Endodermal cell (in vitro differentiated cells): ENCODE results near the gene PI16. TPM values are rescaled to one million over a fixed set of nuclear protein-coding genes. Genes with fewer than 3 reads are reported as not detected.

Source experiments
- DNase-seq: peaks from one replicate; pipeline ENCODE4 v3.0.0-alpha.2; 2017
- H3K27ac ChIP-seq: 2 replicates; pipeline ENCODE4 v1.5.1; 2013; ENCODE audit warnings: mild to moderate bottlenecking, low read depth, low read length, moderate library complexity
- H3K27me3 ChIP-seq: 2 replicates; pipeline ENCODE4 v1.6.1; 2013; ENCODE audit warnings: mild to moderate bottlenecking, low read length, moderate library complexity; ENCODE audit not compliant: insufficient read depth, control insufficient read depth, poor library complexity, severe bottlenecking
- H3K36me3 ChIP-seq: 2 replicates; pipeline ENCODE4 v1.7.0; 2013; ENCODE audit warnings: mild to moderate bottlenecking, low read length, moderate library complexity; ENCODE audit not compliant: control insufficient read depth, insufficient read depth
- H3K4me1 ChIP-seq: one replicate; pipeline ENCODE4 v1.7.0; 2013; ENCODE audit warnings: low read length; ENCODE audit not compliant: control insufficient read depth, insufficient read depth
- H3K4me3 ChIP-seq: 2 replicates; pipeline ENCODE4 v1.5.1; 2013; ENCODE audit warnings: mild to moderate bottlenecking, low read length, moderate library complexity
- H3K9ac ChIP-seq: 2 replicates; pipeline ENCODE4 v1.6.1; 2013; ENCODE audit warnings: mild to moderate bottlenecking, low read length, moderate library complexity; ENCODE audit not compliant: poor library complexity, severe bottlenecking; ENCODE audit errors: extremely low read depth
- H3K9me3 ChIP-seq: 2 replicates; pipeline ENCODE4 v1.6.1; 2013; ENCODE audit warnings: mild to moderate bottlenecking, low read length, moderate library complexity; ENCODE audit not compliant: control insufficient read depth
- H3K27ac Mint-ChIP-seq: 2 replicates; pipeline ENCODE4 v1.8.0; 2020; ENCODE audit warnings: mixed read lengths
- H3K27me3 Mint-ChIP-seq: 2 replicates; pipeline ENCODE4 v1.8.0; 2021; ENCODE audit warnings: mild to moderate bottlenecking, mixed read lengths; ENCODE audit not compliant: insufficient read depth
- H3K36me3 Mint-ChIP-seq: 2 replicates; pipeline ENCODE4 v1.8.0; 2020; ENCODE audit warnings: low read depth, mixed read lengths
- H3K4me1 Mint-ChIP-seq: 2 replicates; pipeline ENCODE4 v1.8.0; 2020; ENCODE audit warnings: mixed read lengths
- H3K4me3 Mint-ChIP-seq: 2 replicates; pipeline ENCODE4 v1.8.0; 2020; ENCODE audit warnings: mild to moderate bottlenecking, moderate library complexity, mixed read lengths
- H3K9me3 Mint-ChIP-seq: 2 replicates; pipeline ENCODE4 v1.8.0; 2020; ENCODE audit warnings: mild to moderate bottlenecking, mixed read lengths
- CTCF ChIP-seq: fragments of 200-600 bp; sonication (generic); conservative IDR thresholded peaks from 2 replicates; pipeline ENCODE4 v1.5.0; 2021; ENCODE audit warnings: antibody characterized with exemption, mild to moderate bottlenecking
- WGBS, 2 experiments: methylation state at CpG; one replicate each; pipeline versions ENCODE4 v1.1.5 to v1.1.7; 2013; ENCODE audit warnings: missing lambda C conversion rate in 2 of 2, mixed read lengths in 1 of 2; ENCODE audit not compliant: insufficient coverage in 1 of 2, insufficient read length in 1 of 2; 5-methylcytosine and 5-hydroxymethylcytosine counted together
- total RNA-seq, 2 donors: library from RNA; stranded (reverse); fragmentation: NEBNext Ultra II Directional in 1 of 2; extraction: Animal tissue kit (Norgen Biotek cat#: 25700) in 1 of 2; gene quantifications; 2 replicates in 1 of 2; 3 replicates in 1 of 2; pipeline ENCODE4 v1.2.1, GENCODE V29; 2021

PI16 gene
- total RNA-seq, 2 donors from 2014 or later = not detected

- H3K27ac ChIP-seq = no peak overlapping the region
- no peaks in the 10 kb centered on the region for H3K27me3 Mint-ChIP-seq
- no peak overlapping the region for H3K27ac Mint-ChIP-seq
- no peaks in the 10 kb centered on the region for H3K4me1 ChIP-seq
- TF ChIP-seq CTCF = no peak
- no peak overlapping the region for H3K4me3 ChIP-seq
- no peaks in the 10 kb centered on the region for H3K9me3 Mint-ChIP-seq
- H3K27me3 ChIP-seq = no peaks in the 10 kb centered on the region
- peaks cover 6% of the 10 kb centered on the region for H3K36me3 Mint-ChIP-seq
- H3K9me3 ChIP-seq = no peaks in the 10 kb centered on the region
- H3K9ac ChIP-seq = no peak overlapping the region
- no peaks in the 10 kb centered on the region for H3K36me3 ChIP-seq
- WGBS, 2 experiments = 94 to 96% methylated on average over 2 to 4 of the region's 4 CpGs
- DNase-seq = no peak
- H3K4me1 Mint-ChIP-seq = no peaks in the 10 kb centered on the region
- no peak overlapping the region for H3K4me3 Mint-ChIP-seq
These were observed 34.5 kb upstream of the PI16 start for GRCh38 chr6:36920049-36920448.

GRCh38 chr6:36920546-36920945 is 34.0 kb upstream of the PI16 start:
- no peaks in the 10 kb centered on the region for H3K9me3 ChIP-seq
- peaks cover 3% of the 10 kb centered on the region for H3K36me3 Mint-ChIP-seq
- H3K27ac Mint-ChIP-seq = no peak overlapping the region
- no peaks in the 10 kb centered on the region for H3K36me3 ChIP-seq
- no peaks in the 10 kb centered on the region for H3K27me3 ChIP-seq
- no peak for DNase-seq
- H3K4me3 Mint-ChIP-seq = no peak overlapping the region
- no peaks in the 10 kb centered on the region for H3K4me1 Mint-ChIP-seq
- H3K9ac ChIP-seq = no peak overlapping the region
- no peaks in the 10 kb centered on the region for H3K4me1 ChIP-seq
- no peak overlapping the region for H3K4me3 ChIP-seq
- no peaks in the 10 kb centered on the region for H3K27me3 Mint-ChIP-seq
- no peak for TF ChIP-seq CTCF
- H3K9me3 Mint-ChIP-seq = no peaks in the 10 kb centered on the region
- WGBS, 2 experiments = 93 to 97% methylated on average over 4 to 5 of the region's 5 CpGs
- no peak overlapping the region for H3K27ac ChIP-seq

- Histone ChIP-seq H3K27me3 (no peaks in the 10 kb centered on the region), H3K9ac (no peak overlapping the region), H3K36me3 (no peaks in the 10 kb centered on the region), H3K4me3 (no peak overlapping the region), H3K9me3 (no peaks in the 10 kb centered on the region), H3K27ac (no peak overlapping the region), H3K4me1 (no peaks in the 10 kb centered on the region)
- Mint-ChIP-seq H3K4me3 (no peak overlapping the region), H3K4me1 (peaks cover 6% of the 10 kb centered on the region), H3K36me3 (peaks cover 3% of the 10 kb centered on the region), H3K27me3 (peaks cover 8% of the 10 kb centered on the region), H3K9me3 (no peaks in the 10 kb centered on the region), H3K27ac (no peak overlapping the region)
- no peak for TF ChIP-seq CTCF
- WGBS, 2 experiments = 96% methylated on average over 4 of the region's 4 CpGs; no CpG with 5 or more reads in 1 of the 2 experiments
- no peak for DNase-seq
These were observed 30.4 kb upstream of the PI16 start for GRCh38 chr6:36924131-36924530.
